H1 (cell line): Measurements from ENCODE around the gene DMRT1. TPM values are rescaled to one million over a fixed set of nuclear protein-coding genes. Genes with fewer than 3 reads are reported as not detected.

ENCODE experiments used
- CTCF ChIA-PET: fragments of 300-600 bp; sonication (Branson Sonifier 250); formaldehyde crosslinking; loops from one replicate; lab custom pipeline; 2021; ENCODE audit not compliant: partially characterized antibody; lab: Charles Lee
- POLR2A ChIA-PET: fragments of 300-600 bp; sonication (Branson Sonifier 250); formaldehyde crosslinking; loops from one replicate; lab custom pipeline; 2021; ENCODE audit warnings: inconsistent platforms; ENCODE audit not compliant: partially characterized antibody; lab: Charles Lee
- DNase-seq, 2 experiments: peaks; one replicate each; pipeline versions ENCODE4 v3.0.0 to v3.0.0-alpha.2; 2010 to 2022; ENCODE audit warnings: low spot score in 2 of 2, low read depth in 1 of 2, mixed read lengths in 1 of 2
- FAIRE-seq: peaks from 2 replicates; lab custom pipeline; 2011; peaks lifted over from hg19 to GRCh38; lab: Jason Lieb, UNC
- H2AFZ ChIP-seq: 2 replicates; pipeline ENCODE4 v1.8.1; 2012; ENCODE audit warnings: low read length, inconsistent platforms
- H2AK5ac ChIP-seq: 2 replicates; pipeline ENCODE4 v1.6.1; 2013; ENCODE audit warnings: low read depth, low read length
- H2BK120ac ChIP-seq: replicated peaks from 2 replicates; pipeline ENCODE3; 2013; ENCODE audit warnings: low read depth, low read length, inconsistent platforms
- H2BK12ac ChIP-seq: 2 replicates; pipeline ENCODE4 v1.6.1; 2013; ENCODE audit warnings: low read depth, low read length
- H2BK15ac ChIP-seq: 2 replicates; pipeline ENCODE4 v1.6.1; 2013; ENCODE audit warnings: low read length
- H2BK20ac ChIP-seq: 2 replicates; pipeline ENCODE4 v1.6.1; 2013; ENCODE audit warnings: low read length
- H2BK5ac ChIP-seq: 2 replicates; pipeline ENCODE4 v1.6.1; 2013; ENCODE audit warnings: low read depth, low read length
- H3K14ac ChIP-seq: 2 replicates; pipeline ENCODE4 v1.6.1; 2013; ENCODE audit warnings: inconsistent platforms; ENCODE audit not compliant: insufficient read length
- H3K18ac ChIP-seq: 2 replicates; pipeline ENCODE4 v1.6.1; 2013; ENCODE audit warnings: low read length; ENCODE audit errors: extremely low read depth
- H3K23ac ChIP-seq: 2 replicates; pipeline ENCODE4 v1.6.1; 2013; ENCODE audit warnings: inconsistent platforms; ENCODE audit not compliant: insufficient read length
- H3K23me2 ChIP-seq: 2 replicates; pipeline ENCODE4 v1.6.1; 2013; ENCODE audit warnings: low read depth, low read length
- H3K27ac ChIP-seq: 2 replicates; pipeline ENCODE4 v1.6.1; 2011; ENCODE audit warnings: low read depth, low read length, inconsistent platforms
- H3K27me3 ChIP-seq, 4 experiments: replicated peaks in 1 of 4; 1 replicate in 1 of 4; 2 replicates in 3 of 4; pipeline versions ENCODE4 v1.6.1 to v1.8.1; 2011 to 2013; ENCODE audit warnings: low read length in 3 of 4, mild to moderate bottlenecking in 3 of 4, inconsistent platforms in 2 of 4, mixed read lengths in 2 of 4, moderate library complexity in 1 of 4; ENCODE audit not compliant: control insufficient read depth in 3 of 4, insufficient read depth in 3 of 4; ENCODE audit errors: extremely low read depth in 1 of 4
- H3K36me3 ChIP-seq, 4 experiments: 2 replicates each; pipeline versions ENCODE4 v1.6.1 to v1.8.1; 2011 to 2013; ENCODE audit warnings: mild to moderate bottlenecking in 4 of 4, low read length in 3 of 4, moderate library complexity in 2 of 4, control low read depth in 1 of 4, inconsistent platforms in 1 of 4; ENCODE audit not compliant: insufficient read depth in 4 of 4, control insufficient read depth in 2 of 4
- H3K4ac ChIP-seq: replicated peaks from 2 replicates; pipeline ENCODE3; 2013; ENCODE audit warnings: low read length, low read depth, mixed read lengths, inconsistent platforms; ENCODE audit not compliant: insufficient read length
- H3K4me1 ChIP-seq, 4 experiments: replicated peaks in 1 of 4; 1 replicate in 1 of 4; 2 replicates in 3 of 4; pipeline versions ENCODE4 v1.6.1 to v1.8.1; 2011 to 2013; ENCODE audit warnings: low read length in 3 of 4, inconsistent platforms in 2 of 4, mixed read lengths in 1 of 4; ENCODE audit not compliant: insufficient read depth in 4 of 4, control insufficient read depth in 3 of 4
- H3K4me2 ChIP-seq, 2 experiments: 2 replicates each; pipeline versions ENCODE4 v1.6.1 to v1.8.1; 2011 to 2013; ENCODE audit warnings: low read depth in 2 of 2, low read length in 2 of 2, control low read depth in 1 of 2, inconsistent platforms in 1 of 2, mild to moderate bottlenecking in 1 of 2; ENCODE audit not compliant: insufficient read depth in 1 of 2
- H3K4me3 ChIP-seq, 4 experiments: fragments of 200-600, 300-600 bp in 1 of 4; sonication (generic), shearing (Covaris generic), sonication (Bioruptor Twin) in 1 of 4; 2 replicates each; pipeline versions ENCODE4 v1.5.1 to v1.8.1; 2011 to 2016; ENCODE audit warnings: low read length in 4 of 4, low read depth in 3 of 4, control low read depth in 2 of 4, inconsistent platforms in 2 of 4, mild to moderate bottlenecking in 2 of 4, mixed read lengths in 1 of 4, moderate library complexity in 1 of 4; ENCODE audit not compliant: insufficient read depth in 2 of 4; ENCODE audit errors: extremely low read depth in 1 of 4
- H3K56ac ChIP-seq: replicated peaks from 2 replicates; pipeline ENCODE3; 2013; ENCODE audit warnings: low read depth, mild to moderate bottlenecking, mixed read lengths, low read length, inconsistent platforms; ENCODE audit not compliant: insufficient read length
- H3K79me1 ChIP-seq: 2 replicates; pipeline ENCODE4 v1.6.1; 2013; ENCODE audit warnings: low read depth, low read length, control low read depth
- H3K79me2 ChIP-seq, 2 experiments: 2 replicates each; pipeline versions ENCODE4 v1.6.1 to v1.8.1; 2012 to 2013; ENCODE audit warnings: low read length in 2 of 2, mild to moderate bottlenecking in 2 of 2, inconsistent platforms in 1 of 2; ENCODE audit not compliant: insufficient read depth in 2 of 2, control insufficient read depth in 1 of 2
- H3K9ac ChIP-seq, 4 experiments: replicated peaks in 1 of 4; 1 replicate in 1 of 4; 2 replicates in 3 of 4; pipeline versions ENCODE4 v1.6.1 to v1.8.1; 2011 to 2013; ENCODE audit warnings: low read depth in 3 of 4, low read length in 3 of 4, control low read depth in 2 of 4, mild to moderate bottlenecking in 2 of 4, moderate library complexity in 2 of 4, inconsistent platforms in 1 of 4; ENCODE audit errors: extremely low read depth in 1 of 4
- H3K9me3 ChIP-seq, 2 experiments: 2 replicates each; pipeline versions ENCODE4 v1.6.1 to v1.8.1; 2012 to 2013; ENCODE audit warnings: mild to moderate bottlenecking in 2 of 2, moderate library complexity in 2 of 2, control low read depth in 1 of 2, inconsistent platforms in 1 of 2, low read depth in 1 of 2, low read length in 1 of 2, mixed read lengths in 1 of 2; ENCODE audit not compliant: insufficient read depth in 2 of 2
- H4K20me1 ChIP-seq, 2 experiments: replicated peaks in 1 of 2; 2 replicates each; pipeline versions ENCODE3 to v1.8.1; 2011 to 2013; ENCODE audit warnings: inconsistent platforms in 2 of 2, low read length in 2 of 2, mild to moderate bottlenecking in 1 of 2; ENCODE audit not compliant: insufficient read depth in 2 of 2, control insufficient read depth in 1 of 2
- H4K5ac ChIP-seq: 2 replicates; pipeline ENCODE4 v1.6.1; 2013; ENCODE audit warnings: low read length, low read depth, mixed read lengths, inconsistent platforms; ENCODE audit not compliant: insufficient read length
- H4K8ac ChIP-seq: 2 replicates; pipeline ENCODE4 v1.8.0; 2013; ENCODE audit warnings: mild to moderate bottlenecking, moderate library complexity, low read length, inconsistent platforms; ENCODE audit not compliant: insufficient read depth; ENCODE audit errors: extremely low read depth
- H4K91ac ChIP-seq: replicated peaks from 2 replicates; pipeline ENCODE3; 2013; ENCODE audit warnings: low read length, mixed read lengths, inconsistent platforms; ENCODE audit not compliant: insufficient read length
- BRCA1 ChIP-seq: IDR thresholded peaks from 2 replicates; pipeline ENCODE4 v1.6.1; 2012; ENCODE audit warnings: low read depth, low read length, improper control_type of control experiment
- CBX8 ChIP-seq: fragments of 300-800, 300-1000 bp; sonication (generic); IDR thresholded peaks from 2 replicates; pipeline ENCODE4 v1.7.1; 2016; ENCODE audit warnings: low read depth, low read length, borderline replicate concordance
- CEBPB ChIP-seq: IDR thresholded peaks from 2 replicates; pipeline ENCODE4 v1.6.1; 2012; ENCODE audit warnings: low read depth, low read length
- GTF2F1 ChIP-seq: IDR thresholded peaks from 2 replicates; pipeline ENCODE4 v1.6.1; 2012; ENCODE audit warnings: low read depth, low read length, improper control_type of control experiment, borderline replicate concordance
- HDAC6 ChIP-seq: IDR thresholded peaks from one replicate; pipeline ENCODE4 v1.7.1; 2012; ENCODE audit warnings: low read depth, mild to moderate bottlenecking, inconsistent platforms, low read length, moderate library complexity
- JUN ChIP-seq: IDR thresholded peaks from 2 replicates; pipeline ENCODE4 v1.6.1; 2011; ENCODE audit warnings: low read depth, mild to moderate bottlenecking, improper control_type of control experiment, low read length
- KDM5A ChIP-seq: fragments of 200-600 bp; IDR thresholded peaks from 2 replicates; pipeline ENCODE4 v1.7.1; 2012; ENCODE audit warnings: mild to moderate bottlenecking, low read length, inconsistent platforms, mixed read lengths
- MAFK ChIP-seq: IDR thresholded peaks from 2 replicates; pipeline ENCODE4 v1.6.1; 2012; ENCODE audit warnings: low read depth, mild to moderate bottlenecking, improper control_type of control experiment, low read length
- NANOG ChIP-seq: IDR thresholded peaks from 2 replicates; pipeline ENCODE4 v1.6.1; 2011; ENCODE audit warnings: low read length, low read depth, mild to moderate bottlenecking, inconsistent platforms; ENCODE audit not compliant: insufficient read depth, poor library complexity, severe bottlenecking
- RBBP5 ChIP-seq: IDR thresholded peaks from 2 replicates; pipeline ENCODE4 v1.7.1; 2012; ENCODE audit warnings: low read depth, mild to moderate bottlenecking, inconsistent platforms, low read length, moderate library complexity, borderline replicate concordance
- SUZ12 ChIP-seq: fragments of 200-600 bp; sonication (generic); IDR thresholded peaks from 2 replicates; pipeline ENCODE4 v1.6.1; 2012; ENCODE audit warnings: mild to moderate bottlenecking, inconsistent platforms, low read length, moderate library complexity, mixed read lengths
- TBP ChIP-seq: IDR thresholded peaks from 2 replicates; pipeline ENCODE4 v1.6.1; 2011; ENCODE audit warnings: low read depth, low read length, improper control_type of control experiment
- WGBS, 2 experiments: shearing (Covaris generic) in 1 of 2; methylation state at CpG; one replicate each; pipeline versions ENCODE4 v1.1.6 to v1.1.7; 2013 to 2015; ENCODE audit warnings: low lambda C conversion rate in 2 of 2, mixed read lengths in 2 of 2, inconsistent platforms in 1 of 2, low coverage in 1 of 2, missing lambda C conversion rate in 1 of 2; ENCODE audit not compliant: insufficient replicate concordance in 2 of 2, insufficient coverage in 1 of 2, insufficient read length in 1 of 2; ENCODE audit errors: extremely low coverage in 1 of 2, missing lambda C conversion rate in 1 of 2; 5-methylcytosine and 5-hydroxymethylcytosine counted together
- polyA plus RNA-seq, 7 experiments: library from polyadenylated mRNA; depleted of rRNA in 3 of 7; stranded (reverse) in 5 of 7; unstranded in 2 of 7; fragments of >200 nt in 5 of 7; fragments of 200-250 nt in 2 of 7; gene quantifications; 1 replicate in 5 of 7; 2 replicates in 1 of 7; 4 replicates in 1 of 7; pipeline versions ENCODE4 v1.2.1 to v1.2.3, GENCODE V29; 2011 to 2013; ENCODE audit warnings: missing spikeins in 2 of 7, mixed read lengths in 2 of 7
- total RNA-seq: library from RNA; stranded (reverse); fragmentation: NEBNext Ultra II Directional; extraction: Animal tissue kit (Norgen Biotek cat#: 25700); gene quantifications from 2 replicates; pipeline ENCODE4 v1.2.1, GENCODE V29; 2021
- TF ChIP-seq, protein P1 (sequence below): IDR thresholded peaks from 2 replicates; pipeline ENCODE4 v1.6.1; 2011; ENCODE audit warnings: low read depth, mild to moderate bottlenecking, low read length; ENCODE audit not compliant: insufficient read depth
- TF ChIP-seq, protein P2 (sequence below): IDR thresholded peaks from 2 replicates; pipeline ENCODE4 v1.6.1; 2012; ENCODE audit warnings: inconsistent platforms

Gene DMRT1
- total and polyA plus RNA-seq, 2 of the 8 experiments (the other 6 are each of a cell fraction or from before 2014, with no cell fraction given), result 0.15 TPM; not detected in 1

DNA sequence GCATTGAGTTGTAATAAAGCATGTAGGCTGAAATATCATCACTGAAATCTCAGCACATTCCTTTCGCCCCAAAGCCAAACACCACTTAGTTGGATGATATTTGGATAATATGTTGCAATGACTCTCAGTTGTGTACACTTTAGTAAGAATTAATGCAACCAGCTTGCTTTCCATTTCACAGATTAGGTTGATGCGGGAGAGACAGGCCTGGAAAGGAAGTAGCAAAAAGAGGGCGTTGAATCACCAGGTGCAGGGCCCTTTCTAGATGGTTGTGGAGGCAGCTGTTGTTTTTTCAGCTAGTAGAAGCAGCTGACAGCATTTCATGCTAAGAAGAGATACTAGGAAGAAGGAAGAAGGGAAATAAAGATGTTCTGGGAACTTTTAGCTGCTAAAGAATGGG, 165.8 kb downstream of the DMRT1 start:
- H2AFZ ChIP-seq, result no peak overlapping the region
- no peaks in the 10 kb centered on the region; a peak in 1 of 4 replicates for H3K9me3 ChIP-seq
- no peaks in the 10 kb centered on the region for H3K36me3 ChIP-seq
- peaks cover 0 to 2% (median 0%) of the 10 kb centered on the region in 4 experiments; a peak in 2 of 7 replicates for H3K27me3 ChIP-seq
- no peak overlapping the region for H3K56ac ChIP-seq
- no peak overlapping the region for H3K4me2 ChIP-seq
- no peak overlapping the region for H2BK120ac ChIP-seq
- FAIRE-seq (no peak), DNase-seq (no peak)
- H3K79me2 ChIP-seq, result no peaks in the 10 kb centered on the region
- ChIA-PET POLR2A (no interaction called here), CTCF (interaction anchor here (1.4 to 1.6 kb wide), 2 partner anchors 107 to 199 kb away, joined by 3 to 5 read pairs; no protein-coding TSS in a partner anchor)
- no peak overlapping the region for H4K91ac ChIP-seq
- H3K4me1 ChIP-seq, result no peaks in the 10 kb centered on the region; a peak in 1 of 7 replicates
- no peak overlapping the region for H3K14ac ChIP-seq
- no peak overlapping the region for H4K5ac ChIP-seq
- H2BK5ac ChIP-seq, result no peak overlapping the region
- H3K4me3 ChIP-seq, result no peak overlapping the region
- H4K8ac ChIP-seq, result no peak overlapping the region
- H2BK15ac ChIP-seq, result no peak overlapping the region
- H2AK5ac ChIP-seq, result no peak overlapping the region
- no peaks in the 10 kb centered on the region for H3K23me2 ChIP-seq
- no peak overlapping the region for H3K4ac ChIP-seq
- no peak overlapping the region for H3K9ac ChIP-seq
- 92% methylated on average over 3 of the region's 3 CpGs; no CpG with 5 or more reads in 1 of the 2 experiments for WGBS, 2 experiments
- no peak overlapping the region for H2BK12ac ChIP-seq
- H3K27ac ChIP-seq, result no peak overlapping the region
- H3K79me1 ChIP-seq, result no peaks in the 10 kb centered on the region
- no peak overlapping the region for H2BK20ac ChIP-seq
- no peak overlapping the region for H3K18ac ChIP-seq
- no peaks in the 10 kb centered on the region for H4K20me1 ChIP-seq
- H3K23ac ChIP-seq, result no peak overlapping the region
- TF ChIP-seq CBX8 (no peak), TBP (no peak), KDM5A (no peak), NANOG (no peak), HDAC6 (no peak), GTF2F1 (no peak), CEBPB (no peak), RBBP5 (no peak), JUN (no peak), SUZ12 (no peak), MAFK (no peak), BRCA1 (no peak)
- TF ChIP-seq, protein P1, sequence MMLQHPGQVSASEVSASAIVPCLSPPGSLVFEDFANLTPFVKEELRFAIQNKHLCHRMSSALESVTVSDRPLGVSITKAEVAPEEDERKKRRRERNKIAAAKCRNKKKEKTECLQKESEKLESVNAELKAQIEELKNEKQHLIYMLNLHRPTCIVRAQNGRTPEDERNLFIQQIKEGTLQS, result no peak
- TF ChIP-seq, protein P2, sequence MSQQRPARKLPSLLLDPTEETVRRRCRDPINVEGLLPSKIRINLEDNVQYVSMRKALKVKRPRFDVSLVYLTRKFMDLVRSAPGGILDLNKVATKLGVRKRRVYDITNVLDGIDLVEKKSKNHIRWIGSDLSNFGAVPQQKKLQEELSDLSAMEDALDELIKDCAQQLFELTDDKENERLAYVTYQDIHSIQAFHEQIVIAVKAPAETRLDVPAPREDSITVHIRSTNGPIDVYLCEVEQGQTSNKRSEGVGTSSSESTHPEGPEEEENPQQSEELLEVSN, result no peak
